NCI-H460 (cell line): Measurements from ENCODE around the gene DNTT. TPM values are rescaled to one million over a fixed set of nuclear protein-coding genes. Genes with fewer than 3 reads are reported as not detected.

Experiments used
- DNase-seq: peaks from one replicate; pipeline ENCODE4 v3.0.0-alpha.2; 2016; ENCODE audit warnings: low read depth; ENCODE audit errors: extremely low read depth
- polyA plus RNA-seq: library from polyadenylated mRNA; depleted of rRNA; stranded (reverse); fragments of >200 nt; gene quantifications from 2 replicates; pipeline ENCODE4 v1.2.3, GENCODE V29; 2014; cell fraction: nucleus; rRNA removed
- total RNA-seq: library from RNA; depleted of rRNA; stranded (reverse); fragments of >200 nt; shearing (Covaris generic); gene quantifications from 2 replicates; pipeline ENCODE4 v1.2.3, GENCODE V29; 2014; rRNA removed

Gene DNTT
- total RNA-seq: not detected in 2 replicates
- polyA plus RNA-seq: not detected in 2 replicates

- no peak for DNase-seq
Measured at GRCh38 chr10:96304230-96304629, at the start of gene DNTT. Gene DNTT (plus strand): TSS chr10:96304434. CDS start chr10:96304498, 64 bp downstream.

DNA sequence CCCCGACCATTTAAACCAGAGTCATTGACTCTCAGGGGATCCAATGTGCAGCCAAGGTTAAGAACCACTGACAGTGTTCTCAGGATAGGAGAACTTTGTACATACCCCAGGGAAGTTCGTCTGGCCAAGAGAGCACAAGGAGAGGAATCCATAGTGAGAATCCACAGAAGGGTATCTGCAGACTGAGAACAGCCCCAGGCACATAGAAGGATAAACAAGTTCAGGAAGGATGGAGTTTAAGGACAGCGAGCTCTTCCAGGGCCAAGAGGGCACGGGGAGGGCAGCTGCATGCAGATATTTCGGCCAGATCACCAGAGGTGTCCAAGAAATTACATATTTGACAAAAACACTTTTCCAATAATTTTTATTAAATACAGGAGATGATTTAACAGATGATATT, 49.3 kb upstream of the DNTT start:
- DNase-seq: no peak

- DNase-seq: no peak
Measured at GRCh38 chr10:96255549-96256333, 48.5 kb upstream of the DNTT start.

GRCh38 chr10:96257944-96258343, 46.3 kb upstream of the DNTT start:
- DNase-seq: no peak

- no peak for DNase-seq
Measured at GRCh38 chr10:96259150-96259549, 45.1 kb upstream of the DNTT start.

- no peak for DNase-seq
Measured at GRCh38 chr10:96260014-96260413, 44.2 kb upstream of the DNTT start.

DNA sequence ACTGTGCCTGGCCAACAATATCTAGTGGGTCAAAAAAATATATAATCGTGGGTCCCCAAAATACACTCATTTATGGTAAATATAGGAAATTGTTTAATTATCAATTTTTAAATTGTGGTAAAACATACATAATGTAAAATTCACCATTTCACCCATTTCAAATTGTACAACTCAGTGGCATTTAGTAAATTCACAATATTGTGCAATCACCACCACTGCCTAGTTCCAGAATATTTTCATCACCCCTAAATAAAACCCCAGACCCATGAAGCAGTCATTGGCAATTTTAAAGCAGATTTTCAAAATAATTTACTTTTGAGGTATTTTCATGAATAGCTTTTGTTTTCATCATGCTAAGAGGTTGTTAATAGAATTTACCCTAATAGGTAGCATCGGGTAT, 43.1 kb upstream of the DNTT start:
- DNase-seq: no peak

GRCh38 chr10:96261930-96262329, 42.3 kb upstream of the DNTT start:
- no peak for DNase-seq

DNA sequence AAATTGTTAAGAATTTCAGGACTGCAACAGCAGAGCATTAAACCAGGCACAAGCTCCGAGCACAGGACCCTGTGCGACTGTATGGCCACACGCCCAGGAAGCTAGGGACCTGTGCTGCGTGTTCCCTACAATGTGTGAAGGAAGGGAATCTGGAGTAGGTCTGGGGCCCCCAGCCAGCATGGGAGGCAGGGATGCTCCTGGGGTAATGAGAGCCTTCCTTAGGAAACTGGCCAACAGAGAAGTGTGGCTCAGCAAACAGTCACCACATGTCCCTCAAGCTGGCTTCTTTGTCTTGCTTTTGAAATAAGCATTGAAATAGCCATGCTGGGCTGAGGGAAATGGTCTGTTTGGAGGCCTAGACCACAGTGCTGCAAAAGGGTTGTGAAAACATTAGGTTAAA, 41.1 kb upstream of the DNTT start:
- no peak for DNase-seq

- DNase-seq: no peak
Measured at GRCh38 chr10:96263669-96264068, 40.6 kb upstream of the DNTT start.

DNA sequence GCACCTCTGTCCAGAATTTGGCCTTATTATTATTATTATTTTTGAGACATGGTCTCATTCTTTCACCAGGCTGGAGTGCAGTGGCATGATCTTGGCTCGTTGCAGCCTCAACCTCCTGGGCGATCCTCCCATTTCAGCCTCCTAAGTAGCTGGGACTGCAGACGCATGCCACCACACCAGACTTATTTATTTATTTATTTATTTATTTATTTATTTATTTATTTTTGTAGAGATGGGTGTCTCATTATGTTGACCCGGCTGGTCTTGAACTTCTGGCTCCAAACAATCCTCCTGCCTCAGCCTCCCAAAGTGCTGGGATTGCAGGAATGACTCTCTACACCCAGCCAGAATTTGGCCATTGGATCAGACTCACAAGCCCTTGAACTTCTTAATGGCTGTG, 39.3 kb upstream of the DNTT start:
- DNase-seq: no peak

- no peak for DNase-seq
Measured at GRCh38 chr10:96266118-96266770, 38.0 kb upstream of the DNTT start.

GRCh38 chr10:96267234-96267705, 37.0 kb upstream of the DNTT start:
- no peak for DNase-seq

DNA sequence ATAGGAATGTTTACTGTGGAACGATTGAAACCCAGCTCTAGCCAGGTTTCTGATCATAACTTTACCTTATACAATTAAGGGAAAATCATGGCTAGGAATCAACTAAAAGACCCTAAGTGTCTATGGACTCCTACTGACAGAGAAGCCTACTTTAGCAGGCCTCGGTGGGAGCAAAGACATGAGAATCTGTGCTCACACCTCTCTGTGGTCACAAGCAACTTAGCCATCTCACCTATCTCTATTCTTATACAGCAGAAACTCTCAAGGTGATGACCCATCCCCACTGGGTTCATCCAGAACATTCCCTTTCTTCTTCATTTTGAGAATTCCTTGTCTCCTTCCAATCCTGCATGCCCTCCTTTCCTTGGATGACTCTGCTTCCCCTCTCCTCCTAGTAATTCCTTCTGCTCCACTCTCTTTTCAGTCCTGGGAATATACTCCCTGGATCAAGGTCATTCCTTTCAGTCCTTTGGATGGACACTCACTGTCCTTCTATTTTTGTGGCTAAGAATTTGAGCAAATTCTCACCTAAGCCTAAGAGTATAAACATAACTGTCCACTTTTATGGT, 35.8 kb upstream of the DNTT start:
- no peak for DNase-seq

- no peak for DNase-seq
Measured at GRCh38 chr10:96269438-96270300, 34.6 kb upstream of the DNTT start.

GRCh38 chr10:96270571-96270970, 33.7 kb upstream of the DNTT start:
- no peak for DNase-seq

GRCh38 chr10:96271016-96271815, 33.0 kb upstream of the DNTT start, which contains the start of gene BLNK:
Gene BLNK (minus strand): TSS chr10:96271569. CDS start chr10:96271398, 171 bp downstream.
- no peak for DNase-seq

DNA sequence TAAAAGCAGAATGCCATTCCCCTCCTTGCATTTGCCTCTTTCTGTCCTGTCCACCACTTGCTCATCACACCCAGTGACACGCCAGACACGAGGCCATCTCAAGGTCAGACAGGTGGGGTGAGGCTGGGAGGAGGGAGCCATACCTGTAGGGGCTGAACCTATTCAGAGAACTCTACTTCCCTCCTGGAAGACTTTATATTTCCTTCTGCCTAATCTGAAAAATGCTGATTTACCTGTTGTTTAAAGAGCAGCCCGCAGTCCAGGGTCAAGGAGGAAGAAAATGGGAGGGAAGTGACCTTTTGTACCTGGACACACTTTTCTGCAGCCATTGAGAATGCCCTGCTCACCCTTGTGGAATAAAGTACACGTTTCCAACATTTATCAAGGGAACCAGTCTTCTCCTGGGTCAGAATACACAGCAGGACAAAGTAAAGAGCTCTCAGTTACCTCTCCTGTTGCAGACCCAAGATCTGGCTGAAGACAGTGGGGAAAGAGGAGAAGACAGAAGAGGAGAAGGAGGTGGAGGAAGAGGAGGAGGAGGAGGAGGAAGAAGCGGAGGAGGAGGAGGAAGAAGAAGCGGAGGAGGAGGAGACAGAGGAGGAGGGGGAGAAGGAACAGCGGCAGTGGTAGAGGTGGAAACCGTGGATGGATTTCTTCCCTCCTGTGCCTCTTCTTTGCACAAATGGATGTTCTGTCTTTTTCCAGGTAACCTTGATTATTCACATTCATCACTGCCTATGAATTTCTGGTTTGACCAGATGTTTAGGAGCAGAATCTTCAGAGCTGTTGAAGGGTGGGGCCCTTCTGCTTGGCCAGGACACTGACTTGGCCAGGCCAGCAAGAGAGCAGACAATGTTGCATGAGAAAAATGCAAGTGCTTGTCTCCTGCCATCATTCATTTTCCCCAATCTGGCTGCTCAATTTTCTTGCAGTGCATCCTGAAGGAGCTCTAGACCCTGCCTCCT, 31.6 kb upstream of the DNTT start:
- no peak for DNase-seq
